GM18505 (cell line): ENCODE measurements around the gene KMT5B.

Experiments
- ATAC-seq: cut with Tn5 transposase; IDR thresholded peaks from one replicate; pipeline ENCODE4 v1.9.1; 2021; ENCODE audit not compliant: unreplicated experiment
- POLR2A ChIP-seq: IDR thresholded peaks from 4 replicates; pipeline ENCODE4 v1.6.1; 2011; ENCODE audit warnings: borderline replicate concordance; ENCODE audit not compliant: insufficient read depth, insufficient read length; ENCODE audit errors: extremely low read depth

The KMT5B gene

DNA sequence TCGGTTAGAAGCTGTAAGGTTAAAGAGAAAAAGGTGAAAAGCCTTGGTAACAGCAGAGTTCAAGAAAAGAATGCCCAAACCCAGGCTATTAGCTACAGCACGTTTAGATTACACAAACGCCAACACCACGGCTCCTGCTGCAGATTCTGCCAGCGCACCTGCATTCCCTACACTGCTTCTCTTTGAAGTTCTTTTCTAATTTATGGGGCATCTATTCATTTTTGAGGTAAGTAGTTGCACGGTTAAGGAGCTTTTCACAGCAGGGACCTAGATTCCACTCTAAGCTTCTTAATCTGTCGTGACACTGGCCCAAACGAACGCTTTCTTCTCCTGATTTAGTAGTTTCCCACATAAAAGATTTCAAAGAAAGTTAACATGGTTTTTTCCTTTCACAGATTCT is 53.9 kb downstream of the KMT5B start:
- TF ChIP-seq POLR2A: no peak
- no peak for ATAC-seq

DNA sequence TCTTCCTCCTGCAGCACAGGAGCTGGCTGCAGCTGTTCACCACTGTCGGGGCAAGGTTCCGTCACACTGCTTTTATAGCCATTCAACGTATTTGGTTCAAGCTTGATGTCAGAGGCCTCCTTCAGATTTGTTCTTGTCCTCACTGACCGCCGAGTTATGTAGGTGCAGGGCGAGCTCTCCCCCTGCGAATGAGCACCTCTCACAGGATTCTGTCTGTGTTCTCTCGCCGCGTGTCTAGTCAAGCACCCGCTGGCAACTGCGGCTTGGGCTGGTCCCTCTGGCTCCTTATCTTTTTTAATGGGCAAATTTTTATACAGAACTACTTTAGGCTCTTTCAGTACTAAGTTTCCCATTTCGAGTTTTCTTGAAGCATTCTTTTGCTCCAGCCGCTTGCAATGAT is 54.5 kb downstream of the KMT5B start:
- ATAC-seq: no peak
- TF ChIP-seq POLR2A: no peak

DNA sequence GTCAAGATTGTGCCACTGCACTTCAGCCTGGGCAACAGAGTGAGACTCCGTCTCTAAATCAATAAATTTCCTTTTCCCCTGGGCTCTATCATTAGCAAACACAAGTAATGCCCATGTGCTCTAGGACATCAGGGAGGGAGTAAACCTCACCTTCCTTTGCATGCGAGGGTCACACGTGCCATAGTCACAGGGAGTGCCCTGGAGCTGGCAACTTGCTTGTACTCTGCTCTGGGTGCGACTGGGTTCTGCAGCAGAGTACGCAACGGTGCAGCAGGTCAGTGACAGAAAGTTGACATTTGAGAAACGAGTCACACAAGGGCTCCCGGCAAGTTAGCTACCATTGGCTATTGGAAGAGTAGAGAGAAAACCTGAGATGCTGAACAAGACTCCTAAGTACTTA is 59.4 kb downstream of the KMT5B start:
- no peak for TF ChIP-seq POLR2A
- no peak for ATAC-seq

DNA sequence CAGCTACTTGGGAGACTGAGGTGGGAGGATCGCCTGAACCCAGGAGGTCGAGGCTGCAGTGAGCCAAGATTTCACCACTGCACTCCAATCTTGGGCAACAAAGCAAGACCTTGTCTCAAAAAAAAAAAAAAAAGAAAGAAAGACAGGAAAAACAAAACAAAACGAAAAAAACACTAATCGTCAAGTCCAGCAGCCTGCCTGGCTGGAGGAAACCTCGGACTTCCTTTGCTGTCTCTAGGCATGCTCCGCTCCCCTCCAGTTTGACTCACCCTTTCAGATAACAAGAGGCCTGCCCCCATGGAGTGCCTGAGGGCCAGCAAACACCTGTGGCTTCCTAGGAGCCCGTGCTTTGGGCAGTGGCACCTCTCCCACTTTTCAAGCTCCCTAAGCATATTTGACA is 63.1 kb downstream of the KMT5B start:
- ATAC-seq: no peak

DNA sequence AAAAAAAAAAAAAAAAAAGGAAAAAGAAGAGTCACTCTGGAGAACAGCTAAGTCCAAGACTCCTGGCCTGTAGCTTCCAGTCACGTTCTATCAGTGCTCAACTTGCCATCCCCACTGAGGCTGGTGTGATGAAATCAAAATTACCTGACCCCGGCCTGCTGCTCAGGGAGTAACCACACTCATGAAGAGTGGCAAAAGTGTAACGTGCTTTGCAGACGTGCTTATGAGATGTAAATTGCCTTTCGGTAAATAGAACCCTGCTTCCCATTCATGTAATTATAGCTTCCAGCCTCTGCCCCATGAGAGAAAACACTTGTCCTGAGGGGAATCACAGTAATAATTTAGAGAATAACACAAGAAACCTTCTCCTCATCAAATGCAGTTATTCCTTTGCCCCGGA is 63.7 kb downstream of the KMT5B start:
- ATAC-seq: no peak
- no peak for TF ChIP-seq POLR2A

More for the DNA sequence above, 63.1 kb downstream of the KMT5B start:
- no peak for TF ChIP-seq POLR2A

DNA sequence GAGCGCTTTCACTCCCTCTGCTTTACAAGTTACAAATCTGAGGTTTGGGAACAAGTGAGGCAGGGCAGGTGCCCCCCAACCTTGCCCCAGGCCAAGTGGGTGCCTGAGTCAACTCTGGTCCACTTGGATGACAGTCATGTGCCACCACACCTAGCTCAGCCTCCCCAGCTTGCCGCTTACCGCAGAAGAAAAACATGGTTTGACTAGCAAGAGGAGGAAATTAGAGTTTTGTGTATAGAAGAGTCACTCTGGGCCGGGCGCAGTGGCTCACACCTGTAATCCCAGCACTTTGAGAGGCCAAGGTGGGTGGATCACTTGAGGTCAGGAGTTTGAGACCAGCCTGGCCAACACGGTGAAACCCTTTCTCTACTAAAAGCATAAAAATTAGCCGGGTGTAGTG is 64.2 kb downstream of the KMT5B start:
- no peak for TF ChIP-seq POLR2A
- ATAC-seq: no peak

DNA sequence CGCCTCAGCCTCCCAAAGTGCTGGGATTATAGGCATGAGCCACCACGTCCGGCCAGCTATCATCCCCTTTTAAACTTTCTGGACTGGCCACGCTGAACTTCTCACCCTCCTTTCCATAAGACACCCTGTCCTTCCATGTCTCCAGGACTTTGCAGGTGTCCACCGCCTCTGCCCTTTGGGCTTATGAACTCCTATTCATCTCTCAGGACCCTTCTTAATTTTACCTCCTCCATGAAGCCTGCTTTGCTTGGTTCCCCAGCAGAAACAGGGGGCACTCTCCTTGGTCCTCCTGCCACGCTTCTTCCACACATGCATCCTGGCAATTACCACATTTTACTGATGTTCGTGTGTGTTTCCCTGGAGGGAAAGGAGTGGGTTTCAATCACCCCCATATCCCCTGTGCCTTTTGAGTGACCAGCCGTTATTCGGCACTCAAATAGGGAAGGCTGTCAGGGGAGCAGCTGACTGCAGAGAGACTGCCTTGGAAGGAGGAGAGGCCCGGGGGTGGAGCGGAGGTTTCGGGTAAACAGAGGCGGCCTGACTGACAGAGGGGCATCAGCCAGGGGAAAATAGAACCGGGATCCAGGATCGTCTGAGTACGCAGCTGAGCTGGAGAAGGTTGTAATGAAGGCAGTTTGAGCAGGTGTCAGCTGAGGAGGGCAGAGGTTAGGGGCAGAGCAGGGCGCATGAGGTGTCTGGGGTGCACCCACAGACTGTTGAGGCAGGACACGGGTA is 64.9 kb downstream of the KMT5B start:
- no peak for TF ChIP-seq POLR2A

DNA sequence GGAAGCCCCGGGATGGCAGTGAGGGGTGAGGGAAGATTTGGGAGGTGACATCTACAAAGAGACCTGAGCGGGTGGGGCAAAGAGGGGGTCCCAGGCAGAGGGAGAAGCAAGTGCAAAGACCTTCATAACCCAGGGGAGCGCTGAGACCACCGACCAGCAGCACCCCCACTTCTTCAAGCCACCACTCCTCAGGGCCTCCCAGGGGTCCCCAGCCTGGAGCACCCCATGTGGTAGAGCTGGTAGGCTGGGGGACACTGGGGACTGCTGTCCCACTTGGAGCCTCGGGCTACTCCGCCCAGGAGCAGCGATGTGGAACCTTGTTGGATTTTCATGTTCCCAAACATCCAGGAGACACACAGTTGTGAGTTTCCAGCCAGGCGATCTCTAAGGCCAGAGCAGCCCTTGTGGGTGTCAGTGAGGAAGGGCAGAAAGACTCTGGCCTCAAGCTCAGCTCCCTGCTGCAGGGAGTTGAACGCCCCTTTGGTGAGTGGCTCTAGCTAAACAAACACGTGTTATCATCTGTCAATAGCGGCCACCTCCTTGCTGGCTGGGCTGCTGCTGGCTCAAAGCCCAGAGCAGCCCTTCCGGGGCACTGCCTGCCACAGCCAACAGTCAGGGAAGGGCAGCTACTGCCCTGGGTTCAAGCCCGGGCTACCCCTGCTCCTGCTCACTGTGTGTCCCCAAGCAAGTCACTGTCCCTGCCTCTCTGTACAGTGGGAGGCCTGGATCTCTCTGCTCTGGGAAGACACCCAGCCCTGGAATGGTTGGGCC is 66.2 kb downstream of the KMT5B start:
- no peak for TF ChIP-seq POLR2A
- no peak for ATAC-seq

More for the DNA sequence above, 64.9 kb downstream of the KMT5B start:
- ATAC-seq: no peak

DNA sequence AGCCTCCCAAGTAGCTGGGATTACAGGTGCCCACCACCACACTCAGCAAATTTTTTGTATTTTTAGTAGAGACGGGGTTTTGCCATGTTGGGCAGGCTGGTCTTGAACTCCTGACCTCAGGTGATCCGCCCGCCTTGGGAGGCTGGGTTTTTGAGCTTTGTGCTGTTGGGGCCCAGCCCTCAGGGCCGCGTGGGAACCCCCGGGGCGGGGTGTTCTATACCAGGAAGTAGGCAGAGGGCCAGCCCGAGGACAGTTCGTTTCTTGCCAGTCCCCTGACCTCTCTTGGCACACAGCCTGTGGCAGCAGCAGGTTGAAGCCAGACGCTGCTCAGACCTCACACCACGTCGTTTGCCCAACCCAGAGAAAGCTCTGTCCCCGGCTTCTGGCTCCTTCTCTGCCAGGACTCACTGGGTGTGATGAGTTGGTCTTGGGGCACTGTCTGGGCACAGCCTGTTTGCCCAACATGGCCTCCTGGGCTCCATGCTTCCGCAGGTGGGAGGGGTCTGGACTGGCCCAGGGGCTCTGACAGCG is 67.0 kb downstream of the KMT5B start:
- TF ChIP-seq POLR2A: no peak
- no peak for ATAC-seq

DNA sequence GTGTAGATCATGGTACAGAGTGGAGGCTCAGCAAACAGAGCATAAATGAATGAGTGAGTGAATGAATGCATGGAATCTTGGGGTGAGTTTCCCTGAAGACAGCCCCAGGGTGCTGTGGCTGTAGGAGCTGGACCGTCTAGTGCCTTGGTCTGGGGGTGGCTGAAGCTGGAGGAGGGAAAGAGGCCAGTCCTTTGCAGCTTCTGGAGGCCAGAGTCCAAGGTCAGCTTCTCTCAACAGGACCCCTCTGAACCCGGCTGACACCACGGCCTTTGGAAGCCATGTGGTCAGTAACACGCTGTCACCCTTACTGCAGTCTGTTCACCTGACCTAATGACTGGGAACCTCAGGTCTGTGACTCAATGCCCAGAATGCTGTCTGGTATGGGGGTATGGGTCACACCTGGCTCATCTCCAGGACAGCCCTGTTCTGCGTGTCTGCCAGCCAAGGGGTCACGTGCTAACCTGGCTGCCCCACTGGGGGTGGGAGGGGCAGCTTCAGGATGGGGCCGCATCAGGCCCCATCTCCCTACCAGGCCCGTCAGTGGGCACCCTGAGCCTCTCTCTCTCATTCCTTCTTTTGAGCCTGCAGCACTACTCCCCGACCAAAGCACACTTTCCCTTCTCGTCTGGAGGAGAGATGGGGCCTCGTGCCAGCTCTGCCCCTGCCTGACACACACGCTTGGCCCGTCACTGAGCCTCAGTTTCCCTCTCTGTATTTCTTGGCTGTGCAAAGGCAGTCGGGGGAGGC is 67.8 kb downstream of the KMT5B start:
- ATAC-seq: no peak

DNA sequence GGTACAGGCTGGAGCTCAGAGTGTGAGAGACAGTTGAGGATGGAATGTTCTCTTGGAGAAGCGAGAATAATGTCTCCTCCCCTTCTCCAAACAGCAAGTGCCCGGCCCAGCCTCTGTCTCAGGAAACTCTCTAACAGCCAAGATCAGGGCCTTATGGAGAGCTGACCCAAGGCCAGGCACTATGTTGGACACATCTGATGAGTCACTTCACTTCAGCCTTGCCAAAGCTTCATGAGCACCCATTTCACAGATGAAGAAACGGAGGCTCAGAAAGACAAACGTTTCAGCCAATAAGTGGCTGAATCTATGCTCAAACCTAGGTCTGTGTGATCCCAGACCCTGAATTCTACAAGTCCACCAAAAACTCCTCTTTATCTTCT is 69.8 kb downstream of the KMT5B start:
- no peak for TF ChIP-seq POLR2A
- no peak for ATAC-seq

More for the DNA sequence above, 67.8 kb downstream of the KMT5B start:
- no peak for TF ChIP-seq POLR2A

DNA sequence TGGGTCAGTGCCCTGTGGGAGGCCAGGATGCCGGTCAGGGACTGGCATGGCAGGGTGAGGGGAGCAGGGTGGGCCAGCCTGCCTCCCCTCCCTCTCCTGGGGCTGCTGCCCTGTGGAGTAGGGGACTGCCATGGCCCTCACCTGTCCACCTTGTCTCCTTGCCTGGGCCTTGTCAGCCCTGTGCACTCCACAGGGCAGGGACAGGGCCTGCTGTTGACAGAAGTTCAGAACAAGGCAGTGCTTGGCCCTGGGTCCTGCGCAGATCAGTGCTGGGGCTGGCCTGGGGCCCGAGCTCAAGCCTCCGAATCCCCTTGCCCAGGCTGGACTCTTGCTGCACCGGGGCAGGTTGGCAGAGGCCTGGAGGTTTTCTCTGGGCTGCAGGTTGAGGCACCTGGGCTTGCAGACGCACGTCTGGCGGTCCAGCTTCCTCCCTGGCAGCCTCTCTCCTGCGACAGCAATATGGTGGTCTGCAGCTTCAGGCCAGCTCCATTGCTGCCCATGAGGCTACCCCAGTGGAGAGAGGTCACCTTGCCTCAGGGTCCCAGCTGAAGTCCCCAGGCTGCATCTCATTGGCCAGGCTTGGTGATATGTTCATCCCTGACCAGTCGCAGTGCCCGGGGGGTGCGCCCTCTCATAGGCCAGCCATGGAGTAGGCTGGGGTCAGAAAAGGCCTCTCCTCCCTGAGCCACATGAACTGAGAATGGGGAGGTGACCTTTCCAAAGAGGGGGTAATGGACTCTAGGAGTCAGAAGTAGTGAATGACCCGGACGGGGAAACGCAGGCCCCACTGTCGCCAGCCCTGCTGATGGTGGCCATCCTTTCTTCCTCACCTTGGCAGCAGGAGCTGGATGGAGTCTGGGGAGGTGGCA is 70.4 kb downstream of the KMT5B start:
- no peak for TF ChIP-seq POLR2A
- no peak for ATAC-seq

DNA sequence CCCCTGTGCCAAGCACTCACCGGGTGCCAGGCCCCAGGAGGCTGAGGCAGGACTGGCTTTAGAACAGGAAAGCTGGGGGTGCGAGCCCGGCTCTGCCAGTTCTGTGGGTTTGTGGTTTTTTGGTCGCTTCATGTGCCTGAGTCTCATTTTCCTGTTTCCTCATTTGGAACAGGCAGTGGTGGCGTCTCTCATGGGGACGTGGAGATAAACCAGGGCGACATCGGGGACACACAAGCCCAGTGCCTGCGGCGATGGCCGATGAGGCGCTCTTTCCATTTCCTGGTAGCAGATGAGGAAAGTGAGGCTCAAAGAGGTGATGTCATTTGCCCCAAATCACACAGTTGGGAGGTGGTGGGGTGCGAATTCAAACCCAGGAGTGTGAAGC is 71.1 kb downstream of the KMT5B start:
- no peak for ATAC-seq

More for the DNA sequence above, 71.1 kb downstream of the KMT5B start:
- no peak for TF ChIP-seq POLR2A
